ENCODE measurements around the gene HNF1B. TPM values are rescaled to one million over a fixed set of nuclear protein-coding genes. Genes with fewer than 3 reads are reported as not detected.
A peak's percentile ranks its signal among the peaks of the same experiment; 100 is the strongest.

Gene HNF1B
- total RNA-seq, 2 experiments from 2014 or later = 1.9 TPM; not detected in 1

- DNase-seq = no peak
- Mint-ChIP-seq H3K4me3 (no peak overlapping the region), H3K27me3 (peaks cover 38% of the 10 kb centered on the region), H3K36me3 (no peaks in the 10 kb centered on the region), H3K27ac (no peak overlapping the region), H3K4me1 (peaks cover 20% of the 10 kb centered on the region), H3K9me3 (ENCODE audit: low read depth) (no peaks in the 10 kb centered on the region)
- no peak for ATAC-seq
- CTCF ChIA-PET = interaction anchor here (1.1 to 1.6 kb wide), 2 partner anchors 11 to 16 kb away, joined by 3 to 5 read pairs; no protein-coding TSS in a partner anchor
Measured at GRCh38 chr17:37754363-37754762, 9.5 kb upstream of the HNF1B start.

- CTCF ChIA-PET = no interaction called here
- Mint-ChIP-seq H3K9me3 (ENCODE audit: low read depth) (no peaks in the 10 kb centered on the region), H3K36me3 (no peaks in the 10 kb centered on the region), H3K27me3 (peaks cover 41% of the 10 kb centered on the region), H3K4me1 (peaks cover 18% of the 10 kb centered on the region), H3K27ac (no peak overlapping the region), H3K4me3 (no peak overlapping the region)
- DNase-seq (no peak), ATAC-seq (no peak)
Measured at GRCh38 chr17:37752482-37752881, 7.6 kb upstream of the HNF1B start.

GRCh38 chr17:37750768-37751475 lies 6.1 kb upstream of the HNF1B start:
- CTCF ChIA-PET = interaction anchor here (0.6 to 1.5 kb wide), 2 partner anchors 9 to 11 kb away, joined by 3 read pairs; no protein-coding TSS in a partner anchor
- H3K4me3 Mint-ChIP-seq = no peak overlapping the region
- H3K27me3 Mint-ChIP-seq = peaks cover 52% of the 10 kb centered on the region
- no peak for DNase-seq
- no peak overlapping the region for H3K27ac Mint-ChIP-seq
- H3K4me1 Mint-ChIP-seq = peaks cover 17% of the 10 kb centered on the region
- H3K36me3 Mint-ChIP-seq = no peaks in the 10 kb centered on the region
- no peak for ATAC-seq
- no peaks in the 10 kb centered on the region for H3K9me3 Mint-ChIP-seq (ENCODE audit: low read depth)

- Mint-ChIP-seq H3K27ac (no peak overlapping the region), H3K9me3 (ENCODE audit: low read depth) (no peaks in the 10 kb centered on the region), H3K4me1 (peaks cover 17% of the 10 kb centered on the region), H3K36me3 (no peaks in the 10 kb centered on the region), H3K4me3 (no peak overlapping the region), H3K27me3 (peaks cover 58% of the 10 kb centered on the region)
- ATAC-seq (no peak), DNase-seq (no peak)
- CTCF ChIA-PET = interaction anchor here (0.6 to 1.5 kb wide), 2 partner anchors 10 kb away, joined by 3 read pairs; no protein-coding TSS in a partner anchor
Measured at GRCh38 chr17:37750292-37750691, 5.4 kb upstream of the HNF1B start.

- H3K4me1 Mint-ChIP-seq = peaks cover 22% of the 10 kb centered on the region
- no peak overlapping the region for H3K27ac Mint-ChIP-seq
- H3K9me3 Mint-ChIP-seq (ENCODE audit: low read depth) = no peaks in the 10 kb centered on the region
- ATAC-seq (no peak), DNase-seq (no peak)
- peaks cover 79% of the 10 kb centered on the region for H3K27me3 Mint-ChIP-seq
- no peaks in the 10 kb centered on the region for H3K36me3 Mint-ChIP-seq
- H3K4me3 Mint-ChIP-seq = no peak overlapping the region
- CTCF ChIA-PET = no interaction called here
Measured at GRCh38 chr17:37747222-37747621, 2.4 kb upstream of the HNF1B start.

GRCh38 chr17:37746617-37747016 lies 1.8 kb upstream of the HNF1B start:
- Mint-ChIP-seq H3K4me3 (no peak overlapping the region), H3K27me3 (peaks cover 81% of the 10 kb centered on the region), H3K27ac (no peak overlapping the region), H3K9me3 (ENCODE audit: low read depth) (no peaks in the 10 kb centered on the region), H3K4me1 (peaks cover 18% of the 10 kb centered on the region), H3K36me3 (no peaks in the 10 kb centered on the region)
- ATAC-seq = no peak
- CTCF ChIA-PET = no interaction called here
- no peak for DNase-seq

GRCh38 chr17:37745801-37746426 lies 1.1 kb upstream of the HNF1B start:
- H3K27ac Mint-ChIP-seq = no peak overlapping the region
- H3K27me3 Mint-ChIP-seq = peaks cover 86% of the 10 kb centered on the region
- CTCF ChIA-PET = interaction anchor here (1.7 kb wide), 1 partner anchor 19 kb away, joined by 4 read pairs; no protein-coding TSS in a partner anchor
- peaks cover 20% of the 10 kb centered on the region for H3K4me1 Mint-ChIP-seq
- DNase-seq (no peak), ATAC-seq (no peak)
- no peaks in the 10 kb centered on the region for H3K9me3 Mint-ChIP-seq (ENCODE audit: low read depth)
- H3K4me3 Mint-ChIP-seq = no peak overlapping the region
- H3K36me3 Mint-ChIP-seq = no peaks in the 10 kb centered on the region

GRCh38 chr17:37744633-37744927 lies 279 bp downstream of the HNF1B start:
- H3K4me3 Mint-ChIP-seq = no peak overlapping the region
- DNase-seq (no peak), ATAC-seq (no peak)
- peaks cover 17% of the 10 kb centered on the region for H3K4me1 Mint-ChIP-seq
- H3K36me3 Mint-ChIP-seq = no peaks in the 10 kb centered on the region
- H3K27me3 Mint-ChIP-seq = peaks cover 88% of the 10 kb centered on the region
- CTCF ChIA-PET = interaction anchor here (1.7 kb wide), 1 partner anchor 21 kb away, joined by 4 read pairs; no protein-coding TSS in a partner anchor
- no peak overlapping the region for H3K27ac Mint-ChIP-seq
- no peaks in the 10 kb centered on the region for H3K9me3 Mint-ChIP-seq (ENCODE audit: low read depth)

GRCh38 chr17:37743875-37744632 lies 805 bp downstream of the HNF1B start:
- ATAC-seq (peak; percentile 16), DNase-seq (no peak)
- no peaks in the 10 kb centered on the region for H3K36me3 Mint-ChIP-seq
- no peaks in the 10 kb centered on the region for H3K9me3 Mint-ChIP-seq (ENCODE audit: low read depth)
- H3K27me3 Mint-ChIP-seq = peaks cover 91% of the 10 kb centered on the region
- peaks cover 17% of the 10 kb centered on the region for H3K4me1 Mint-ChIP-seq
- H3K27ac Mint-ChIP-seq = no peak overlapping the region
- CTCF ChIA-PET = no interaction called here
- no peak overlapping the region for H3K4me3 Mint-ChIP-seq

- H3K9me3 Mint-ChIP-seq (ENCODE audit: low read depth) = no peaks in the 10 kb centered on the region
- H3K27ac Mint-ChIP-seq = no peak overlapping the region
- H3K27me3 Mint-ChIP-seq = peaks cover 94% of the 10 kb centered on the region
- CTCF ChIA-PET = no interaction called here
- ATAC-seq (no peak), DNase-seq (no peak)
- peaks cover 17% of the 10 kb centered on the region for H3K4me1 Mint-ChIP-seq
- H3K4me3 Mint-ChIP-seq = no peak overlapping the region
- no peaks in the 10 kb centered on the region for H3K36me3 Mint-ChIP-seq
Measured at GRCh38 chr17:37743612-37743874, 1.3 kb downstream of the HNF1B start.

GRCh38 chr17:37742762-37743611 lies 1.9 kb downstream of the HNF1B start:
- Mint-ChIP-seq H3K4me1 (peaks cover 19% of the 10 kb centered on the region), H3K36me3 (no peaks in the 10 kb centered on the region), H3K4me3 (no peak overlapping the region), H3K9me3 (ENCODE audit: low read depth) (no peaks in the 10 kb centered on the region), H3K27me3 (peaks cover 94% of the 10 kb centered on the region), H3K27ac (no peak overlapping the region)
- peak; percentile 35 for ATAC-seq
- DNase-seq = no peak
- CTCF ChIA-PET = no interaction called here

GRCh38 chr17:37742116-37742761 lies 2.6 kb downstream of the HNF1B start:
- H3K9me3 Mint-ChIP-seq (ENCODE audit: low read depth) = no peaks in the 10 kb centered on the region
- DNase-seq (no peak), ATAC-seq (no peak)
- CTCF ChIA-PET = no interaction called here
- no peaks in the 10 kb centered on the region for H3K36me3 Mint-ChIP-seq
- peak overlapping the region; percentile 38 for H3K4me3 Mint-ChIP-seq
- peaks cover 20% of the 10 kb centered on the region for H3K4me1 Mint-ChIP-seq
- no peak overlapping the region for H3K27ac Mint-ChIP-seq
- H3K27me3 Mint-ChIP-seq = peaks cover 90% of the 10 kb centered on the region
